Uterus (tissue), 4 donors: Measurements from ENCODE around the gene LBHD2. TPM values are rescaled to one million over a fixed set of nuclear protein-coding genes. Genes with fewer than 3 reads are reported as not detected.
"Not testable (repeated sequence)": the region's sequence is repeated elsewhere in the genome, so short reads cannot be mapped to it uniquely, and the experiment has no call there.

Experiments used
- DNase-seq, 2 donors: peaks; one replicate each; pipeline ENCODE4 v3.0.0-alpha.2; 2019 to 2020
- H3K27ac ChIP-seq, 2 donors: fragments of 200-600 bp; sonication (generic); 1 replicate in 1 of 2; 2 replicates in 1 of 2; pipeline ENCODE4 v1.5.1; 2016 to 2018
- H3K27me3 ChIP-seq, 2 donors: fragments of 200-600 bp; sonication (generic); one replicate each; pipeline ENCODE4 v1.5.1; 2018 to 2019; ENCODE audit warnings: control low read depth in 1 of 2
- H3K36me3 ChIP-seq, 2 donors: fragments of 200-600 bp; sonication (generic); one replicate each; pipeline ENCODE4 v1.5.1; 2019; ENCODE audit warnings: control low read depth in 1 of 2
- H3K4me1 ChIP-seq, 2 donors: fragments of 200-600 bp; sonication (generic); one replicate each; pipeline ENCODE4 v1.5.1; 2018 to 2019; ENCODE audit warnings: control low read depth in 1 of 2
- H3K4me3 ChIP-seq, 2 donors: fragments of 200-600 bp; sonication (generic); 1 replicate in 1 of 2; 2 replicates in 1 of 2; pipeline ENCODE4 v1.5.1; 2018 to 2019; ENCODE audit warnings: mild to moderate bottlenecking in 1 of 2
- H3K9me3 ChIP-seq, 2 donors: fragments of 200-600 bp; sonication (generic); one replicate each; pipeline ENCODE4 v1.5.1; 2019; ENCODE audit warnings: control low read depth in 1 of 2
- POLR2A ChIP-seq, 2 donors: fragments of 450-650 bp; IDR thresholded peaks; one replicate each; pipeline ENCODE4 v1.6.1; 2016; ENCODE audit warnings: antibody characterized with exemption in 2 of 2, mild to moderate bottlenecking in 1 of 2, moderate library complexity in 1 of 2
- intact Hi-C: fragments of 100-400 bp; cut with DNase I; formaldehyde crosslinking; loops from one replicate; pipeline ENCODE4 v1.15.1; 2023; ENCODE audit warnings: low total_unique reads
- total RNA-seq, 4 donors: library from RNA; depleted of rRNA in 3 of 4; stranded (reverse); fragments of >200 nt in 3 of 4; gene quantifications; one replicate each; pipeline versions ENCODE4 v1.1.0 to v1.2.4, GENCODE V29; 2014 to 2023
- TF ChIP-seq, protein P1 (sequence below), 4 experiments: fragments of 200-600 bp in 2 of 4; fragments of 450-650 bp in 2 of 4; sonication (generic) in 2 of 4; IDR thresholded peaks; one replicate each; pipeline ENCODE4 v1.5.1; 2016 to 2019; ENCODE audit warnings: antibody characterized with exemption in 4 of 4, mild to moderate bottlenecking in 2 of 4, moderate library complexity in 1 of 4
- donor health status: DM: yes; HTN: yes; CAD: no.

The LBHD2 gene
- not detected for total RNA-seq

DNA sequence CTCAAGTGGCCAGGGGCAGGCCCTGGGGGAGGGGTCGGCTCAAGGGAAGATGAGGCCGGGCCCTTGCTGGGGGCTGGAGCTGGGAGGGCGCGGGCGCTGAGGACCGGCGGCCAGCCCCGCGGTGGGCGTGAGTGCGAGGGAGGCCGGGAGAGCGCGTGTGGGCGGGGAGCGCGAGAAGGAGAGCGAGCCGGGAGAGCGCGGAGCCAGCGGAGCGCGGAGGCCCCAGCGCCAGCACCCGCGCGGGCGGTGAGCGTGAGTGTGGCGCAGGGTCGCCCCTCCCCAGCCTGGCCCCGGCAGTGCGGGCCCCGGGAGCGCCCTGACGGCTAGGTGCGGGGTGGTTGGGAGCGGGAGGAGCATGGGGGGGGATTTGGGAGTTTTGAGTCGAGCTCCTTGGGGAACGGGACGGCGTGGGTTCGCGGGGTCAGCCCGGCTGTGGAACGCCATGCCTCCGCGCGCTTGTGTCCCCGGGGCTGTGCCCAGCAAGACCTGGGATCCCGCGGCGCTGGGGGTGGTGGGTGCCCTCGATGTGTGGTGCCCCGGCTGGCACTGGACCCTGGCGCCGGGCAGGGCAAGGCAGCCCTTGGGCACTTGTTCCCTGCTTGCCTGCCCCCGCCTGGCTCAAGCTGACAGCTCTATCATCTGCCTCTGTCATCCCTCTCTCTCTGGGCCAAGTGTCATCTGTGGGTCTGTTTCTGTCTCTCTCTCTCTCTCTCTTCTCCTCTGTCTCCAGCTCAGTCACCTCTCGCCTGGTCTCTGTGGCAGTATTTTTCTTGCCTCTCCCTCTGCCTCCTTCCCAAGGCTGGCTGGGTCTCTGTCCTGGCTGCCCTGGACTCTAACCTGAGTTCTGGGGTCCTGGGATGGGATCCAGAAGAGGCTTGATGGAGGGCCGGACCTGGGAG, at the start of gene LBHD2:
Gene LBHD2, plus strand, starts transcription at position 190 of the 899 bp plus-strand sequence. CDS start 1,803 bp downstream, outside the sequence.
- no peaks in the 10 kb centered on the region for H3K9me3 ChIP-seq
- no peak within 1 kb of the TSS for H3K27ac ChIP-seq
- DNase-seq, result no peak
- H3K27me3 ChIP-seq, result no peaks in the 10 kb centered on the region
- H3K36me3 ChIP-seq, result no peaks in the 10 kb centered on the region
- H3K4me1 ChIP-seq, result peaks cover 0 to 4% of the 10 kb centered on the region in 2 donors
- intact Hi-C loops, result no loop called here
- TF ChIP-seq, protein P1, sequence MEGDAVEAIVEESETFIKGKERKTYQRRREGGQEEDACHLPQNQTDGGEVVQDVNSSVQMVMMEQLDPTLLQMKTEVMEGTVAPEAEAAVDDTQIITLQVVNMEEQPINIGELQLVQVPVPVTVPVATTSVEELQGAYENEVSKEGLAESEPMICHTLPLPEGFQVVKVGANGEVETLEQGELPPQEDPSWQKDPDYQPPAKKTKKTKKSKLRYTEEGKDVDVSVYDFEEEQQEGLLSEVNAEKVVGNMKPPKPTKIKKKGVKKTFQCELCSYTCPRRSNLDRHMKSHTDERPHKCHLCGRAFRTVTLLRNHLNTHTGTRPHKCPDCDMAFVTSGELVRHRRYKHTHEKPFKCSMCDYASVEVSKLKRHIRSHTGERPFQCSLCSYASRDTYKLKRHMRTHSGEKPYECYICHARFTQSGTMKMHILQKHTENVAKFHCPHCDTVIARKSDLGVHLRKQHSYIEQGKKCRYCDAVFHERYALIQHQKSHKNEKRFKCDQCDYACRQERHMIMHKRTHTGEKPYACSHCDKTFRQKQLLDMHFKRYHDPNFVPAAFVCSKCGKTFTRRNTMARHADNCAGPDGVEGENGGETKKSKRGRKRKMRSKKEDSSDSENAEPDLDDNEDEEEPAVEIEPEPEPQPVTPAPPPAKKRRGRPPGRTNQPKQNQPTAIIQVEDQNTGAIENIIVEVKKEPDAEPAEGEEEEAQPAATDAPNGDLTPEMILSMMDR (IDR thresholded peaks at IDR 0.05), result no peak
- no peak for TF ChIP-seq POLR2A (IDR thresholded peaks at IDR 0.05)
- no peak within 1 kb of the TSS for H3K4me3 ChIP-seq

DNA sequence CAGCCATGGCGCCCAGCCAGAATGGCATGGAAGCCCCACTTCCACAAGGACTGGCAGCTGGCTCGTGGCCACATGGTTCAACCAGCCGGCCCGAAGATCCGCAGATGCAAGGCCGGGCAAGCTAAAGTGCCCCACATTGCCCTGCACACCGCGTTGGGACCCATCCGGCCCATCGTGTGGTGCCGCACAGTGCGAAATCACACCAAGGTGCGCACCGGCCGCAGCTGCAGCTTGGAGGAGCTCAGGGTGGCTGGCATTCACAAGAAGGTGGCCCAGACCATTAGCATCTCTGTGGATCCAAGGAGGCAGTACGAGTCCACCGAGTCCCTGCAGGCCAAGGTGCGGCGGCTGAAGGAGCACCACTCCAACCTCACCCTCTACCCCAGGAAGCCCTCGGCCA, 42.5 kb upstream of the LBHD2 start:
- no peaks in the 10 kb centered on the region for H3K9me3 ChIP-seq
- H3K4me3 ChIP-seq, result no peak overlapping the region
- no peaks in the 10 kb centered on the region for H3K27me3 ChIP-seq
- DNase-seq, result no peak
- H3K36me3 ChIP-seq, result no peaks in the 10 kb centered on the region
- no peak overlapping the region for H3K27ac ChIP-seq
- TF ChIP-seq, protein P1 (IDR thresholded peaks at IDR 0.05), result no peak
- no peak for TF ChIP-seq POLR2A (IDR thresholded peaks at IDR 0.05)
- H3K4me1 ChIP-seq, result no peaks in the 10 kb centered on the region
- intact Hi-C loops, result no loop called here

DNA sequence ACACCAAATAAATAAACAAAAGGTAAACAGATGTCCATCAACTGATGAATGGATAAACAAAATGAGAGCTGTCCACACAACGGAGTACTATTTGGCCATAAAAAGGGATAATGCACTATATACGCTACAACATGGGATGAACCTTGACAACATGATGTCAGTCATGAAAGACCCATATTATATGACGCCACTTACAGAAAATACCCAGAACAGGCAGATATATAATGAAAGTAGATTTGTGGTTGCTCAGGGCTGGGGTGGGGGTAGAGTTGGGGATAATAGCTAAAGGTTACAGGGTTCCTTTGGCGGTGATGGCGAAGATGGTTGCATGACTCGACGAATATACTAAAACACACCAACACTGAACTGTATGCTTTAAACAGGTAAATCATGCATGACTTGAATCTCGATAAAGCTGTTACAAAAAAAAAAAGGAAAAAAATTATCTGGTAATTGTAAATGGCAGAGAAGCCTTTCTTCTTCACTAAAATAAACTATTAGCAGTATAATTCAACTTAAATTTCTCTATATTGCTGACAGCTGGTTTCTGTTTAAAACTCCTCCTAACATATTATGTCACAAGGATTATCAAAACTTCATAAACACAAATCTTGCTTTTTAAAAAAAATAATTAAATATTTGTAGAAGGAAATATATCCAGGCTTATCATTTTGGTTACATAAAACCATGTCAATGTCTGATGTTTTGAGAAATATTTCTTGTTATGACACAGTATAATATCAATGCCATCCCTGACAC, 40.6 kb upstream of the LBHD2 start:
- no peak for TF ChIP-seq POLR2A (IDR thresholded peaks at IDR 0.05)
- no peaks in the 10 kb centered on the region for H3K4me1 ChIP-seq
- H3K27me3 ChIP-seq, result no peaks in the 10 kb centered on the region
- no peaks in the 10 kb centered on the region for H3K36me3 ChIP-seq
- DNase-seq, result no peak
- H3K9me3 ChIP-seq, result no peaks in the 10 kb centered on the region
- H3K4me3 ChIP-seq, result no peak overlapping the region
- intact Hi-C loops, result no loop called here
- H3K27ac ChIP-seq, result no peak overlapping the region

DNA sequence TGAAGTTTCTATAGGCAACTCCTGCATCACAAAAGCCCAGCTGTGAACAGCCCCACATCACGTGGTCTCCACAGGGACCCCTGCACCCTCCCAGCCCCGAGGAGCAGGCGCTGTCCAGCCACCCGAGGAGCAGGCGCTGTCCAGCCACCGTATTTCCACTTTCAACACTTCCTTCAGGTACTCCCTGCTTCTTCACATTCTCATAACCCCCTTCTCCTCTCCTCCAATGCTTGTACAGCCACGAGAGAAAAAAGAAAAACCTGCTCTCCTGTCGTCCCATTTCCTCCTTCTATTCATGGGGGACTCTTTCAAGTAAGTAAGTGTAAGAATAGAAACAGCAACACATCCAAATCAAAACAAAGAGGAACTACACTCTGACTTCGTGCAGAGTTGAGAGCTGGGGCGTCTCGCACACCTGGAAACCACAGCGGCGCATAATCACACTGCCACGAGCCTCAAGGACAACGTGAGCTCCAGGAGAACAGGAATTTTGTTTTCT, 38.6 kb upstream of the LBHD2 start:
- intact Hi-C loops, result no loop called here
- DNase-seq, result no peak
- Histone ChIP-seq H3K9me3 (no peaks in the 10 kb centered on the region), H3K4me3 (no peak overlapping the region), H3K27me3 (no peaks in the 10 kb centered on the region), H3K4me1 (no peaks in the 10 kb centered on the region), H3K27ac (no peak overlapping the region), H3K36me3 (no peaks in the 10 kb centered on the region)
- TF ChIP-seq, protein P1 (IDR thresholded peaks at IDR 0.05), result no peak
- TF ChIP-seq POLR2A (IDR thresholded peaks at IDR 0.05), result no peak

DNA sequence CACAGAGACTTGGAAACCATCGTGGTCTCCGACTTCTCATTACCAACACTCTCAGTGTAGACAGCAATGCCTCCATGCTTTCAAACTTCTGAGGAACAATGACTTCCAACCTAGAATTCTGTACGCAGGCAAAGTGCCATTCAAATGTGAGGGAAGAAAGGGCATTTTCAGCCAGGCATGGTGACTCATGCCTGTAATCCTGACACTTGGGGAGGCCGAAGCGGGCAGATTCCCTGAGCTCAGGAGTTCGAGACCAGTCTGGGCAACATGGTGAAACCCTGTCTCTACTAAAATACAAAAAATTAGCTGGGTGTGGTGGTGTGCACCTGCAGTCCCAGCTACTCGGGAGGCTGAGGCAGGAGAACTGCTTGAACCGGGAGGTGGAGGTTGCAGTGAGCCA, 36.6 kb upstream of the LBHD2 start:
- intact Hi-C loops, H3K4me3 ChIP-seq, DNase-seq: not testable (repeated sequence)

DNA sequence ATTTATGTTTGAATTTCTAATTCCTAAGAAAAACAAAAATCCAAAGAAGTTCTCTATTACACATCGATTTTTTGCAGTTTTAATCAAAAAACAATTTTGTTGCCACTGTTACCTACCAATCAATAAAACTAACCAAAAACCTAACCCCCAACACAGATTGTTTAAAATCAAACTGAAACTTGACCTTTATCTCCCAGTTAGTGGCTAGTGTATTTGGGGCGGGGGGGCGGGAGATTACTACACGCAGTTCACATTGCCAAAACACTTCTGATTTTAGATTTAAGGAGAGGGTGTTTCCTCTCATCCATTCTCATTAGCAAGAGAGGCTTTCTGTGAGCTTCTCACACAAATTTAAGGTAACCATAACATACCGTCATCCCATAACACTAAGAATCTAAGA, 33.1 kb upstream of the LBHD2 start:
- Histone ChIP-seq H3K27ac (no peak overlapping the region), H3K36me3 (no peaks in the 10 kb centered on the region), H3K27me3 (no peaks in the 10 kb centered on the region), H3K9me3 (no peaks in the 10 kb centered on the region), H3K4me3 (no peak overlapping the region), H3K4me1 (peaks cover 6 to 8% of the 10 kb centered on the region in 2 donors)
- TF ChIP-seq POLR2A (IDR thresholded peaks at IDR 0.05), result no peak
- TF ChIP-seq, protein P1 (IDR thresholded peaks at IDR 0.05), result no peak
- intact Hi-C loops, result no loop called here
- no peak for DNase-seq

More for the DNA sequence above, 36.6 kb upstream of the LBHD2 start:
- not testable (repeated sequence) for H3K36me3 ChIP-seq, H3K9me3 ChIP-seq, H3K27ac ChIP-seq, H3K27me3 ChIP-seq, H3K4me1 ChIP-seq
